ENCODE results near the gene COL20A1.
A peak's percentile ranks its signal among the peaks of the same experiment; 100 is the strongest.
"Not testable (repeated sequence)": the region's sequence is repeated elsewhere in the genome, so short reads cannot be mapped to it uniquely, and the experiment has no call there.

COL20A1 gene

DNA sequence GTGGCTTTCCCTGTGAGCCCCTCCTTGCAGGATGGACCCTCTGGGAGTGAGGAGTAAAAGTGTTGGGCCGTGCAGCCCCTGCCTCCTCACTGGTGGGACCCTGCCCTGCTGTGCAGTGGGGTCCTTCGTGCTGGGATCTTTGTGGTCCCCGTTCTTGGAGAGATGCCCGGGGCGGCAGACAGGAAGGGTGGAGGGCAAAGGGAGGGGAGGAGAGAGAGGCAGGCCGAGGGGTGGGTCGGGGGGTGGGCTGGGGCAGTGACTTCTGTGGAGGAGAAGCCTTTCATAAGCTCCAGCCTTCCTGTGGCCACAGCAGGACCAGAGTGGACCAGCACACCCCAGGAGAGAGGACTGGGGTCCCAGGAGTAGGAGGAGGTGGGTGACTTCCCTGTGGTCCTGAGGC lies at the start of gene COL20A1:
Gene COL20A1, plus strand, starts transcription at position 283 of the 400 bp plus-strand sequence. CDS start 1,922 bp downstream, outside the sequence.
- DNase-seq, result no peak

DNA sequence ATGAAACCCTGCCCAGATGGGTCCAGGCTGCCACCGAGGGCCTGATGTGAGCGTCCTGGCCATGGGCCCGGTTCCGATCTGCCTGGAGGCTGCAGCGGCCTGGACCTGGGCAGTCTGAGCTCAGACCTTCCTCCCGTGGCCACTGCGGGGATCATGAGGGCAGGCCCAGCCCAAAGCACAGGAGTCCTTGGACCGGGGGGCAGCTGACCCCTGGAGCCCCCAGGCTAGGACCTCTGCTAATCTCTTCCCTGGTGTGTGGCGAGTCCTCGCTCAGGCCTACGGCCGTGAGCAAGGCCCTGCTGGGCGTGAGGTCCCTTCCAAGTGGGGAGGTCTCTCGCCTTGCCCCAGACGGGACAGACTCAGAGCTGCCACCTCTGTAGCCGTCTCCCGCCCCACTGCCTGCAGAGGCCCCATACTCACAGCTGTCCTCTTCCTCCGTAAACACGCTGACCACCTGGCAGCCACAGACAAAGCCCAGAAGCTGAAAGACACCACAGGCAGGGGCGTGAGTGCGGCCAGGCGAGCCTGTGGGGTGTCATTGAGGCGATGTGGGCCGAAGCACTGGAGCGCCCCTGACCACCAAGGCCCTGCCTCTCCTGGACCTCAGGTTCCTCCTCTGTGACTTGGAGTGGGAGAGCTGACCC lies 49.3 kb upstream of the COL20A1 start:
- DNase-seq, result no peak

DNA sequence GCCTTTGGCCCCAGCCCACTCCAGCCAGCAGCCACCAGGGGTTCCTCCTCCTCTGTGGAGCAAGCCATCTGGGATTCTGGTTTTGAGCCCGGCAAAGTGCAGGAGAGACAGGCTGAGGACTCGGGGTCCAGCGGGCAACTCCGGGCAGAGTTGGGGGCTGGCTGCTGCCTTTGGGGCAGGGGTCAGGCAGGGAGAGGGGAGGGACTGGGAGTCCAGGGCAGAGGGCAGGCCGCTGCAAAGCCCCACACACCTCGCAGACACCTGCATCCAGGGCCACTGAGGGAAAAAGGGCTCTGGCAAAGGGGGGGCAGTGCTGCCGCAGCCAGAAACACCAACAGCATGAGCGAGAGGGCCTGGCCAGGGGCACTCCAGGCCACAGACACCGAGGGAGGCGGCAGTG lies 48.5 kb upstream of the COL20A1 start:
- no peak for DNase-seq

DNA sequence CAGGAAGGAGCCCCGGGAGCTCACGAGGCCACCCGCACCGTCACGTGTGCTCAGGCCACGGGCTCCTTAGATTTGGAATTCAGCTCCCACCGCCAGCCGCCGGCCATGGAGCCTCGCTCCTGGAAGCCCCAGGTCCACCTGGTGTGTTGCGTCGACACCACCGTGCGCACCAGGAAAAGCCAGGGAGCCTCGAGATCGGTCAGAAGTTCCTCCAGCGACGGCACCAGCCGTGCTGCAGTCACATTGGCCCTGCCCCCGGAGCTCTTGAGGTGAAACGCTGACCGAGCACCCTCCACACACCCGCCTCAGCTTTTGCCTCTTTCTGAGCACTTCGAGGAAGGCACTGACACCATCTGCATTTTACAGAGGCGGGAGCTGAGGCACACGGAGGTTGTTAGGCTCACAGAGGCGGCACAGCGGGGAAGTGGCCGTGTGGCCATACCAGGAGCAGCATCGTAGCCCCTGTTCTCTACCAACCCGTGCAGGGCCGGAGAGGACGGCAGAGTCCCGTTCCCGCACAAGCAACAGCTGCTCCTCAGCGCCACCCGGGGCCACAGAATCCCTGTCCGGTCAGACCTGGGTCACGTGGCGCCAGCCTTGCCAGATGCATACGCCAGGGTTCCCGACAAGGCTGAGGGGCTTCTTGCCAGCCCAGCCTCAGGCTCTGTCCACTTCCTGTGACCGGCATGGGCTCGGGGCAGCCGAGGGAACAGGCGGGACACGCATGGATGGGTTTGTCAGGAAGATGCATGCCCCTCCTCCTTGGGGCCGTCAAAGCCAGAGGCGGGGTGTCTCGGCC lies 46.3 kb upstream of the COL20A1 start:
- no peak for DNase-seq

DNA sequence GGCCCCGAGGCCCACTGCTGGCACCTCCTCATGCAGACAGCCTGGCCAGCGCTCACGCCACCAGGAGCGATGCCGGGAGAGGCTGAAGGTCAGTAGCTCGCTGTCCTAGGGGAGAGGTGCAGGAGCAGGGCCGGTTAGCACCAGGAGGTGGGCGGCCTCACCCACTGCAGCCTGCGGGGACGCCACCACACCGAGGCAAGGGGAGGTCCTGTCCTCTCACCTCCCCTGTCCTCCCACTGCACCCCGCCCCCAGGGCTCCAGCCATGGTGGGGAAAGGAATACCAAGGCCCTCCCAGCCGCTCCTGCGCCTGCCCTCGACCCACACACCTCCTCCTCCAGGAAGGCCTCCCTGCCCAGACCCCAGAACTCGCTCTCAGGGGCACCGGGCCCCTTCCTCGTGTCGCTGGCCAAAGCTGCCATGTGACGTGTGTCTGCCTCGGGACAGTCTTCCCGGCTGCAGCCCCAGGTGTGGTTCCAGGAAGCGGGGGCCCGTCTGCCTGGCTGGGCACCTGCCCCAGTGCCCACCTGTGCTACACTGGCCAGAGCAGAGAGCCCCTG lies 45.2 kb upstream of the COL20A1 start:
- DNase-seq, result no peak

DNA sequence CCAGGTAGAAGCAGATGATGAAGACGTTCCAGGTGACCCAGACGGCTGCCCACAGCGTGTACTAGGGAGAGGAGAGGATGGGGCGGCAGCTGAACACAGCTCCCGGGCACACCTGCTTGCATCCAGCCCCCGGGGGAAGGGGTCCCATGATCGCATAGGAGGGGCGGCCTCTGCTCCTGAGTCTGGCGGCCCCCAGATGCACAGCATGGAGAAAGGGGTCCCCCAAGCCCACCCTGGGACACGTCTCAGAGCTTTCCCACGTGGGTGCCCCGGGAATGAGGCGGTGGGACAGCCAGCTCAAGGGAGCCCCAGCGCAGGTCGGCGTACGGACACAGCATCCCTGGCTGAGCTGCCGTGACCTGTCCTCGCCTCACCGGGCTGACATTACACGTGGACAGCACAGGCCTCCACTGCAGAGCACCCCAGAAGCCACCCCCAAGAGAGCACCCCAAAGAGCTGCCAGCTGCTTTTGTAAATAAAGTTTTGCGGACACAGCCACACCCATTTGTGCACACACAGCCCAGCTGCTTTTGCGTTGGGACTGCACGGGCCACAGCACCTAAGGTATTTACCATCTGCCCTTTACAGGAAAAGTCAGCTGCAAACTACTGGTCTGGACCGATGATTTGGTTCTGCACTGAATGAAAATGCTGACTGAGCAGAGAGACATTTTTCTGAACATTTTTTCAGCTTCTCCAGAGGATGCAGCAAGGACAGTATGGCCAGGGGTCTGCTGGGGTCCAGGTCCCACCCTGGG lies 44.0 kb upstream of the COL20A1 start:
- no peak for DNase-seq

DNA sequence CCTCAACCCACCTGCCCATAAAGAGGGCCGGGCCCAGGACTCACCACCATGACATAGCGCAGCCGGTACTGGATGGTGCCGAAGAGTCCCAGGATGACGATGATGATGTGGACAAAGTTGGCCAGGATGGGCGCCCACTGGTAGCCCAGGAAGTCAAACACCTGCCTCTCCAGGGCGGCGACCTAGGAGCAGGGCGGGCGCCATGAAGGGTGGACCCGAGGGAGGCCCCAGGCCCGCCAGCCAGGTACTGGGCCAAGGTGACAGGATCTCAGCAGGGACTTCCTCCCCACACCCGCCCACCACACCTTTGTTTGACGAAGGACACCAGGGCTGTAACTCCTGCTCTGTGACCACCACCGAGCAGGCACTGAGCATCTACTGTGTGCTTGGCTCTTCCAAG lies 43.1 kb upstream of the COL20A1 start:
- DNase-seq, result no peak

DNA sequence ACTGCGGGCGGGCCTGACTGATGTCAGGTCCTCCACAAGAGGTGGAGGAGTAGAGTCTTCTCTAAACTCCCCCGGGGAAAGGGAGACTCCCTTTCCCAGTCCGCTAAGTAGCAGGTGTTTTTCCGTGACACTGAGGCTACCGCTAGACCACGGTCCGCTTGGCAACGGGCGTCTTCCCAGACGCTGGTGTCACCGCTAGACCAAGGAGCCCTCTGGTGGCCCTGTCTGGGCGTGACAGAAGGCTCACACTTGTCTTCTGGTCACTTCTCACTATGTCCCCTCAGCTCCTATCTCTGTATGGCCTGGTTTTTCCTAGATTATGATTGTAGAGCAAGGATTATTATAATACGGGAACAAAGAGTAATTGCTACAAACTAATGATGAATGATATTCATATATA lies 41.6 kb upstream of the COL20A1 start:
- DNase-seq, result not testable (repeated sequence)

DNA sequence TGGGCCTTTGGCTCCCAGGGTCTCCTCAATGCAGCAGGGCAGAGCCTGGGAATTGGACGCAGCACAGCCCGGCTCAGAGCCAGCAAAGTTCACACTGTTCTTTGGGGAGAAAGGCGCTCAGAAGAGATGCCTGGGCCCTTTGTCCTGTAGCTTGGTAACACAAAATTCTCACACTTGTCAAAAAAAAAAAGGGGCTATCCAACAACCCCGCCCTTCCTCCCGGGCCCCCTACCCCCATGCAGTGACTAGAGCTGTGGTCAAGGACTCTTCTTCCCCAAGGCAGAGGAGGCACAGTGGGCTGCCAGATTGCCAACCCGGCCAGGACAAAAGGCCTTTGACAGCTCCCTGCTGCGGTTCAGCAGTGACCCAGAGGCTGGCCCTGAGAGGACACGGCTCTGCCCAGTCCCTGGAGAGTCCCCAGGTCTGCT lies 40.7 kb upstream of the COL20A1 start:
- DNase-seq, result no peak

DNA sequence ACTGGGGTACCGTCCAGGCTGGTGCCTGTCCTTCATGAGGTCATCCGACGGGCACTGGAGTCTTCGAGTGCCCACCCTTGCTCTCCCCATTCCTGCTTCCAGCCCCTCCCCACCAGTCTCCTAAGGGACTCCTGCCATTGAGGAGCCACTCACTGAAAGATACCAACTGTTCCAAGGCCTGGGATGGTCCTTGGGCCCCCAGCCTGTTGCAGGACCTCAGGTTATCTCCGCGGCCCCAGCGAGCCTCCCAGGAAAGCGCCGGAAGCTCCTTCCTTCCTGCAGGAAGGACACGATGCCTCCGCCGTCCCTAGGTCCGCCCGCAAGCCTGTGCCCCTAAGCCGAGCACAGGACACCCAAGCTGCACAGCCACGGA lies 39.9 kb upstream of the COL20A1 start:
- no peak for DNase-seq

DNA sequence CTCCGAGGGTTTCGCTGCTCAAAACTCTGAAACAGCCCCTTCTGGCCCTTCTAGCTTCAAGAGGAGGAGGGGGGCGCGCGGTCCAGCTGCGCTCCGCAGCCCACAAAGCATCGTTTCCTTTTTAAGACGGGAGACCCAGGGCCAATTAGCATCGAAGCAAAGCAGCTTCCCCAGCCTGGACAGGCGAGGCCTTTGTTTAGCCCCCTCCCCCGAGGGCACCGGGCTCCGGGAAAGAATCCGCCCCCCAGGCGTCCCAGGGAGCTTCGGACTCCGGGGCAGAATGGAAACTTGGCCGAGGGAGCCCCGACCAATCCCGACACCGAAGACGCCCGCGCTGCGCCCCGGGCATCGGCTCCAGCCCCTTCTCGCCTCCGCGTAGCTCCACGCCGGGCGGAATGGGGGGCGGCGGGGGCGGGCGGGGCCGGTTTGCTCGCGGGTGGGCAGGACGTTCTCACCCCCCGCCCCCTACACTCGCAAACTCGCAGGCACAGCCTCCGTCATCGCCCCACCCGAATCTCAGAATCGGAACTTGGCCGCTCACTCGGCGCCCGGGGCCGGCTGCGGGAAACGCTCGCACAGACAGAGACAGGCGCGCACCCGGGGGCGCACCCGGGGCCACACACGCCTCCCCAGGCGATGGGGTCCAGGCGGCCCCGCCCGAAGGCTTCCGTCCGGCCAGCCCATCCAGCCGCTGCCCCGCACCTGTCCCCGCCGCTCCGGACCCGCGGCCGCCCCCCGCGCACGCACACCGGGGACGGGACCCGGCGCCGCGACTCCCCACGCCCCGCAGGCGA lies 39.4 kb upstream of the COL20A1 start:
- no peak for DNase-seq

DNA sequence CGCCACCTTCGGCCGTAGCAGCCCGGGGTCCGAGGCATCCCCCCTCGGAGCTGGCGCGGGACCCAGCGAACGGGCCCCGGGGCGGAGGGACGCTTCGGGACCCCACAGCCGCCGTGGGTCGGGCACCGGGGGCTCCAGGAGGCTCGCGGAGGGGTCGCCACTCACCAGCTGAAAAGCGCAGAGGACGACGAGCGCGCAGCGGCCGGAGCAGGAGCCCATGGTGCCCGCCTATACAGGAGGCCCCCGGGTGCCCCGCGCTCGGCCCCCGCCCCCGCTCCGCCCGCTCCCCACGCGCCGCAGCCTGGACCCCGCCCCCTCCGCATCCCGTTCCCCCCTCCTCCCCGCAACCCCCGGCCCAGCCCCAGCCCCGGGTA lies 38.8 kb upstream of the COL20A1 start, which contains the start of gene NKAIN4:
Gene NKAIN4, minus strand, starts transcription at position 232 of the 374 bp plus-strand sequence. Its CDS starts 13 bp downstream, at position 219.
- no peak for DNase-seq

DNA sequence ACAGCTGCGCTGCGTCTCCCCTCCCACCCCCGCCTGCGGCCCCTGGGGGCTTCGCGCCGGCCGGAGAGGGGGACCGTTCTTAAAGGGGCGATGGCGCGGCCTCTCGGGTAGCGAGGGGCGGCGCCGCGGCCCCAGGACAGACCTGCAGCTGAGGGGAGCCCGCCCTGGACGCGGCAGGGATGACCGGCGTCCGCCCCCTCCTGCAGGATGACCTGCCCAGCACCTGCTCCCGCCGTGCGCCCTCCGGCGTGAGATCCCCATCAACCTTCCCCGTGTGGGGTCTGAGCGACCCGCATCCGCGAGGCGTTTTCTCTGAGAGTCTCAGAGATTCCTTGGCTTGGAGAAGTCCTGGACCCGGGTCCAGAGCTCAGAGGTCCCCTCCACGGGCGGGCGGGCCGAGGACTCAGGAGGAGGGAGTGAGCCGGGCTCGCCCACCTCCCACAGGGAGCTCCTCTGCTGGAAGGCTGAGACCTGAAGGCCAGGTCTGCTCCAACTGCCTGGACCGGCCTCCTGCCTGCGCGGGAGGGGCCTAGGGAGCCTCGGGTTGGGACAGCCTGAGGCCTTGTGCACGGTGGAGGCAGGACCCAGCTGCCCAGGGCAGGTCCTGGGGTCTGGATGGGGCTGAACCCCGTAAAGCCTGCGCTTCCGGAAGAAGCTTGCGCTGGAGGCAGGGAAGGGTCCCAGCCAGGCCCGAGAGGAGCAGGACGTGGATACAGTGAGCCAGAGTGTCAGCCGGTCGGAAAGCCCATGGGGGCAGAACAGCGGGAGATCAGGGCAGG lies 38.2 kb upstream of the COL20A1 start:
- peak; percentile 21 to 62 for DNase-seq

DNA sequence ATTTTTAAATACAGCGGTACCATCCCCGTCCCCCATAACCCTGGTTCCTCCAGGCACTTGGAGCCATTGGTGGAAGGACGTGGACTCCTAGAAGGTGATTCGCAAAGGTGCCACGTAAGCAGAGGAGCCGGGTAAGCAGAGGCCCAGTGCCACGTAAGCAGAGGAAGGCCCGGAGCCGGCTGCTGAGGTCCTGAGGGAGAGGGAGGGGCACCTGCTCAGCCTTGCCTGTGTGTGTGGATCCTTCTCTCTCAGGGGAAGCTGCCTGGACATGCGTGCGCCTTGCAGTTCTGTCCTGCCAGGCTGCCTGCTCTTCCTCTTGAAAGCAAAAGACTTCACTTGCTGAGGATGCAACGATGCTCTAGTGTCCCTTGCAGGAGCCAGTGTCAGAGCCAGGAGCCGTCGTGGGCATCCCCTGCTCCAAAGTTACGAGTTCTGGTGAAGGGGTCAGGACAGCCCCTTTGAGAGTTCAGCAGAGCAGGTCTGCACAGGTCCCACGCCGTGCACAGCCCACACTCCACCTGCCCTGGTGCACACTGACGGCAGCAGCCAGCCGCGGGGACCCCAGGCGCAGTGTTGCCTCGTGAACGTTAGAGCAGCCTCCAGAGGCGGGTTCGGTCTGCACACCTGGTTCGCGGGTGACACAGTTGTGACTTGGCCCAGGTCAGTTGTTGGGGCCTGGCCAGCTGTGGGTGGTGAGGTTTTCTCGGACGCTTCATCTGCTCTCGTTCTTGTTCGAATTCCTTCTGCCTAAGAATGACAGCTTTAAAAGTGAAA lies 36.9 kb upstream of the COL20A1 start:
- no peak for DNase-seq

DNA sequence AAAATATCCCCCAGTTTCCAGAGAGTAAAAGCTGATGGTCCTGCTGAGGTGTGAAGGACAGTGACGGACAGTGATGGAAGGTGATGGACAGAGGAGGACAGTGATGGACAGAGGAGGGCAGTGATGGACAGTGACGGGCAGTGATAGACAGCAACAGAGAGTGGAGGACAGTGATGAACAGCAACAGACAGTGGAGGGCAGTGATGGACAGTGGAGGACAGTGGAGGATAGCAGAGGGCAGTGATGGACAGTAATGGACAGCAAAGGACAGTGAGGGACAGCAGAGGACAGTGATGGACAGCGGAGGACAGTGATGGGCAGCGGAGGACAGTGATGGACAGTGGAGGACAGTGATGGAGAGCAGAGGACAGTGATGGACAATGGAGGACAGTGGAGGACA lies 36.0 kb upstream of the COL20A1 start:
- no peak for DNase-seq

DNA sequence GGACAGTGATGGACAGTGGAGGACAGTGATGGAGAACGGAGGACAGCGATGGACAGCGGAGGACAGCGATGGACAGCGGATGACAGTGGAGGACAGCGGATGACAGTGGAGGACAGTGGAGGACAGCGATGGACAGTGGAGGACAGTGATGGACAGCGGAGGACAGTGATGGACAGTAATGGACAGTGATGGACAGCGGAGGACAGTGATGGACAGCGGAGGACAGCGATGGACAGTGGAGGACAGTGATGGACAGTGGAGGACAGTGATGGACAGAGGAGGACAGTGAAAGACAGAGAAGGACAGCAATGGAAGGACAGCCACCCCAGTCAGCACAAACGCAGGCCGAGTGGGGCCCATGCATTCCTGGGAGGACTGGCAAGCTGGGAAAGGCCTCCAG lies 35.4 kb upstream of the COL20A1 start:
- no peak for DNase-seq

DNA sequence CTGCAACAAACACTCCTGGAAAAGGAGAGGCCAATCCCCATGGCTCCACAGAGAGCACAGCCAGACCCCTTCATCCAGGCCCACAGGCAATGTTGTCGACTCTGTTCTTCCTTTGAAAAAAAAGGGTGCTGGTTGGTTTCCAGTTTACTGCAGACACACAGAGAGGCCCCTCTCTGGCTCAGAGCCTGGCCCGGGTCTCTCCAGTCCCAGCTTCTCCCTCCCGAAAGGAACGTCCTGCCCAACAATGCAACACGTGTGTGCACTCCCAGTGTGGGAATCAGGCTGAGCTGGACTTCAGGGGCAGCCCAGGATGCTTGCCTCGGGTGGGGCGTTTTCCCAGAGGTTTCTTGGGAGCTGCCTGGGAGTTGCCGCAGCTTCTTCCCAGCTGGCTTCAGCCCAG lies 34.2 kb upstream of the COL20A1 start:
- DNase-seq, result no peak

DNA sequence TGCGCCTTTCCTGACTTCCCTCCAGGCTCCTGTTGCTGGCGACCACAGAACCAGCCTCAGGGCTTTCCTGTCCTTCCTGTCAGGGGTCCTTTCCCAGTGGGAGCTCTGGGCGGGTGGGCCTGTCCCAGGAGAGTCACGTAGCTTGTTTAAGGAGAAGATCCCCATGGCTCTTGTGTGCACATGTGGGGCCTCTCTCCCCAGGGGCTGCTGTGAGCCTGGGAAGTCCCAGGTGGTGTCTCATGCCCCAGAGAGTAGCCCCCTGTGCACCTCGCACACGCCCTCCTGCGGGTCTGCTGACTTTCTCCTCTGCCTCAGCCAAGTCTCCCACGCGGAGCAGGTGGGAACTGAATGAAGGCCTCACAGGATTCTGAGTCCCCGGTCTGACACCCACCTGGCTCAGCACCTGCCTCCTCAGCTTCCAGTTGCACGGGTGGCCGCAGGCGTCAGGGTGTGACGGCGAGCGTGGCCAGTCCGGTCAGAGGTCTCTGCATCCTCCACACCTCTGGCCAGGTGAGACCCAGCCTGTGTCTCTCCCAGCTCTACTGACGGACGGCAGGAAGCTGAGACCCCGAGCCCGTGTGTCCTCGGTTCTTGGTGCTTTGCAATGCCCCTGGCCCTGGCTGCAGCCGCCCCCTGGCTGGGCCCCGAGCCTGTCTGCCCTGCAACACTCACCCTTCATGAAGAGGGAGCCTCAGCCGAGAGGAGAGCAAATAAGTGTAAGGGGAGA lies 33.1 kb upstream of the COL20A1 start:
- DNase-seq, result no peak

DNA sequence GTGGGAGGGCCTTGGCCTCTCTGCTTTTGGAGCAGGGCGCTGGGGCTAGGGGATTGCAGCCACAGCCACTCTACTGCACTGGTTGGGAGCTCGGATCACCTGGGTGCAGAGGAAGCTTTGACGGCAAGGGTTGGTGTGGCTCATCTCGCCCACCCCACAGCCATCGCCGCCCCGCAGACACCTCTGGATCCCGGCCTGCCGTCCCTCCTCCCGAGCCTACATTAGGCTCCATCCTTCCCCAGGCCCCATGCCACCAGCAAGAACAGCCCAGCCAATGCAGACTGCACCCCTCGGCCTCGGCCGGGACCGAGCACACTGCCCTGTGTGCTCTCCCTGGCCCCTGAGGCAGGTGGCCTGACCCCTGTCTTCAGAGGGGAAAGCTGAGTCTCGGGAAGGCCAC lies 32.5 kb upstream of the COL20A1 start:
- no peak for DNase-seq

Data from NCI-H1930 (cell line).